H9 (cell line): ENCODE data around the gene LEF1. TPM values are rescaled to one million over a fixed set of nuclear protein-coding genes. Genes with fewer than 3 reads are reported as not detected.

ENCODE experiments used
- DNase-seq: peaks from one replicate; pipeline ENCODE4 v3.0.0-alpha.2; 2017
- H2AFZ ChIP-seq: one replicate; pipeline ENCODE4 v1.6.1; 2013; ENCODE audit warnings: mild to moderate bottlenecking, low read length, control low read depth, moderate library complexity
- H2AK5ac ChIP-seq: 2 replicates; pipeline ENCODE4 v1.6.1; 2013; ENCODE audit warnings: low read length, control low read depth, mixed read lengths; ENCODE audit not compliant: insufficient read length
- H2BK120ac ChIP-seq: one replicate; pipeline ENCODE4 v1.6.1; 2013; ENCODE audit warnings: low read depth, mild to moderate bottlenecking, low read length, control low read depth, inconsistent platforms; ENCODE audit not compliant: poor library complexity, severe bottlenecking
- H2BK12ac ChIP-seq: 2 replicates; pipeline ENCODE4 v1.6.1; 2013; ENCODE audit warnings: low read length, control low read depth, mixed read lengths, low read depth; ENCODE audit not compliant: insufficient read length
- H2BK15ac ChIP-seq: 2 replicates; pipeline ENCODE4 v1.6.1; 2013; ENCODE audit warnings: low read depth, low read length, control low read depth
- H2BK20ac ChIP-seq: one replicate; pipeline ENCODE4 v1.6.1; 2013; ENCODE audit warnings: low read depth, mild to moderate bottlenecking, low read length, control low read depth, inconsistent platforms; ENCODE audit not compliant: poor library complexity, severe bottlenecking
- H2BK5ac ChIP-seq: 2 replicates; pipeline ENCODE4 v1.6.1; 2013; ENCODE audit warnings: low read length, control low read depth, mixed read lengths; ENCODE audit not compliant: insufficient read length
- H3K14ac ChIP-seq: 2 replicates; pipeline ENCODE4 v1.6.1; 2013; ENCODE audit warnings: low read length, control low read depth; ENCODE audit not compliant: insufficient read depth
- H3K18ac ChIP-seq: 2 replicates; pipeline ENCODE4 v1.6.1; 2013; ENCODE audit warnings: low read depth, mild to moderate bottlenecking, mixed read lengths, low read length, control low read depth; ENCODE audit not compliant: insufficient read length
- H3K23ac ChIP-seq: 2 replicates; pipeline ENCODE4 v1.6.1; 2013; ENCODE audit warnings: low read length, control low read depth, mixed read lengths, low read depth; ENCODE audit not compliant: insufficient read length
- H3K23me2 ChIP-seq: 2 replicates; pipeline ENCODE4 v1.6.1; 2013; ENCODE audit warnings: low read depth, mild to moderate bottlenecking, mixed read lengths, low read length, control low read depth; ENCODE audit not compliant: insufficient read length, poor library complexity, severe bottlenecking
- H3K27ac ChIP-seq: 2 replicates; pipeline ENCODE4 v1.5.1; 2013; ENCODE audit warnings: low read length, control low read depth, mixed read lengths, low read depth; ENCODE audit not compliant: insufficient read length
- H3K27me3 ChIP-seq: 2 replicates; pipeline ENCODE4 v1.6.1; 2013; ENCODE audit warnings: low read length, control low read depth, inconsistent platforms; ENCODE audit not compliant: insufficient read depth
- H3K4ac ChIP-seq: 2 replicates; pipeline ENCODE4 v1.6.1; 2013; ENCODE audit warnings: low read depth, mild to moderate bottlenecking, control low read depth, inconsistent platforms, low read length, moderate library complexity
- H3K4me1 ChIP-seq: 2 replicates; pipeline ENCODE4 v1.6.1; 2013; ENCODE audit warnings: low read length, control low read depth, inconsistent platforms; ENCODE audit not compliant: insufficient read depth
- H3K4me2 ChIP-seq: 2 replicates; pipeline ENCODE4 v1.6.1; 2013; ENCODE audit warnings: low read length, control low read depth, mixed read lengths; ENCODE audit not compliant: insufficient read length, insufficient read depth
- H3K56ac ChIP-seq: 2 replicates; pipeline ENCODE4 v1.6.1; 2013; ENCODE audit warnings: low read depth, mild to moderate bottlenecking, mixed read lengths, low read length, control low read depth; ENCODE audit not compliant: insufficient read length
- H3K79me1 ChIP-seq: 2 replicates; pipeline ENCODE4 v1.6.1; 2013; ENCODE audit warnings: low read depth, mild to moderate bottlenecking, moderate library complexity, low read length, control low read depth, inconsistent platforms; ENCODE audit not compliant: insufficient read depth, poor library complexity, severe bottlenecking
- H3K79me2 ChIP-seq: 2 replicates; pipeline ENCODE4 v1.6.1; 2013; ENCODE audit warnings: low read length, control low read depth, inconsistent platforms; ENCODE audit not compliant: insufficient read depth
- H3K9ac ChIP-seq: 2 replicates; pipeline ENCODE4 v1.6.1; 2013; ENCODE audit warnings: low read length, control low read depth, mixed read lengths; ENCODE audit not compliant: insufficient read length; ENCODE audit errors: extremely low read depth
- H3K9me3 ChIP-seq: one replicate; pipeline ENCODE4 v1.6.1; 2013; ENCODE audit warnings: low read depth, low read length, inconsistent platforms; ENCODE audit not compliant: control insufficient read depth
- H3T11ph ChIP-seq: one replicate; pipeline ENCODE4 v1.6.1; 2013; ENCODE audit warnings: mild to moderate bottlenecking, low read length, control low read depth, inconsistent platforms
- H4K20me1 ChIP-seq: one replicate; pipeline ENCODE4 v1.6.1; 2013; ENCODE audit not compliant: control insufficient read depth, insufficient read length, insufficient read depth
- H4K5ac ChIP-seq: 2 replicates; pipeline ENCODE4 v1.6.1; 2013; ENCODE audit warnings: low read depth, mild to moderate bottlenecking, mixed read lengths, low read length, control low read depth; ENCODE audit not compliant: insufficient read length
- H4K8ac ChIP-seq: replicated peaks from 2 replicates; pipeline ENCODE4 v1.6.1; 2013; ENCODE audit warnings: low read length, control low read depth, mixed read lengths, low read depth; ENCODE audit not compliant: insufficient read length
- H4K91ac ChIP-seq: 2 replicates; pipeline ENCODE4 v1.6.1; 2013; ENCODE audit warnings: low read depth, mild to moderate bottlenecking, moderate library complexity, mixed read lengths, low read length, control low read depth; ENCODE audit not compliant: insufficient read length
- H3K27ac Mint-ChIP-seq, 3 experiments: 2 replicates in 2 of 3; 3 replicates in 1 of 3; pipeline ENCODE4 v1.8.0; 2020 to 2021; ENCODE audit warnings: mixed read lengths in 3 of 3, mild to moderate bottlenecking in 1 of 3, moderate library complexity in 1 of 3
- H3K27me3 Mint-ChIP-seq: 2 replicates; pipeline ENCODE4 v1.8.0; 2021; ENCODE audit warnings: low read depth, mild to moderate bottlenecking, moderate library complexity, mixed read lengths
- H3K36me3 Mint-ChIP-seq, 3 experiments: 2 replicates in 2 of 3; 3 replicates in 1 of 3; pipeline ENCODE4 v1.8.0; 2020 to 2021; ENCODE audit warnings: low read depth in 3 of 3, mixed read lengths in 3 of 3; ENCODE audit not compliant: insufficient read depth in 1 of 3
- H3K4me1 Mint-ChIP-seq, 2 experiments: 2 replicates each; pipeline ENCODE4 v1.8.0; 2020; ENCODE audit warnings: mixed read lengths in 2 of 2
- H3K4me3 Mint-ChIP-seq, 2 experiments: 2 replicates in 1 of 2; 3 replicates in 1 of 2; pipeline ENCODE4 v1.8.0; 2020 to 2021; ENCODE audit warnings: mild to moderate bottlenecking in 2 of 2, mixed read lengths in 2 of 2, moderate library complexity in 1 of 2
- H3K9me3 Mint-ChIP-seq, 2 experiments: 2 replicates in 1 of 2; 3 replicates in 1 of 2; pipeline ENCODE4 v1.8.0; 2020; ENCODE audit warnings: mild to moderate bottlenecking in 2 of 2, mixed read lengths in 2 of 2, moderate library complexity in 1 of 2
- CTCF ChIP-seq: fragments of 200-600 bp; sonication (generic); conservative IDR thresholded peaks from 3 replicates; pipeline ENCODE4 v1.8.0; 2021; ENCODE audit warnings: antibody characterized with exemption, mild to moderate bottlenecking
- WGBS: extraction: QIAGEN DNeasy Blood & Tissue Kit; methylation state at CpG from one replicate; pipeline ENCODE4 v1.1.7; 2013; ENCODE audit warnings: missing lambda C conversion rate, low lambda C conversion rate, mixed read lengths; ENCODE audit not compliant: insufficient read length; ENCODE audit errors: extremely low coverage; 5-methylcytosine and 5-hydroxymethylcytosine counted together
- total RNA-seq: library from RNA; stranded (reverse); gene quantifications from 2 replicates; pipeline ENCODE4 v1.2.1, GENCODE V29; 2021

LEF1 gene
- total RNA-seq, 1 experiment from 2014 or later = 2.5 TPM

- H3K4me3 Mint-ChIP-seq = no peak overlapping the region
These were observed 47.9 kb downstream of the LEF1 start for GRCh38 chr4:108120789-108121188.

More at GRCh38 chr4:108120789-108121188, 47.9 kb downstream of the LEF1 start:
- no peaks in the 10 kb centered on the region for H3K79me1 ChIP-seq
- no peaks in the 10 kb centered on the region for H3K79me2 ChIP-seq
- H3K4me1 Mint-ChIP-seq = peaks cover 5 to 17% of the 10 kb centered on the region in 2 experiments
- H4K91ac ChIP-seq = no peak overlapping the region
- no peak overlapping the region for H3K27ac ChIP-seq
- no peak overlapping the region for H2AFZ ChIP-seq
- no peak overlapping the region for H2BK20ac ChIP-seq
- no peak overlapping the region for H3K18ac ChIP-seq
- H4K20me1 ChIP-seq = no peaks in the 10 kb centered on the region
- H4K8ac ChIP-seq = no peak overlapping the region
- no peak overlapping the region for H3K56ac ChIP-seq
- no peak for TF ChIP-seq CTCF
- no peak overlapping the region for H2BK120ac ChIP-seq
- H3K27me3 Mint-ChIP-seq = no peaks in the 10 kb centered on the region; the same call in 1 of the 2 replicates
- H3K4ac ChIP-seq = no peak overlapping the region
- no peak overlapping the region for H3K14ac ChIP-seq
- no peak overlapping the region for H4K5ac ChIP-seq
- no peak overlapping the region for H3T11ph ChIP-seq
- no peak overlapping the region for H2AK5ac ChIP-seq
- no peak overlapping the region for H3K23ac ChIP-seq
- no peaks in the 10 kb centered on the region for H3K36me3 Mint-ChIP-seq
- no peaks in the 10 kb centered on the region for H3K9me3 Mint-ChIP-seq
- WGBS = no CpG with 5 or more reads among the region's 2 CpGs
- DNase-seq = no peak
- H2BK12ac ChIP-seq = no peak overlapping the region
- H3K27me3 ChIP-seq = no peaks in the 10 kb centered on the region
- H2BK15ac ChIP-seq = no peak overlapping the region
- no peak overlapping the region for H3K4me2 ChIP-seq
- H3K27ac Mint-ChIP-seq = no peak overlapping the region
- no peak overlapping the region for H3K9ac ChIP-seq
- no peak overlapping the region for H2BK5ac ChIP-seq
- H3K4me1 ChIP-seq = no peaks in the 10 kb centered on the region
- no peaks in the 10 kb centered on the region for H3K23me2 ChIP-seq
- H3K9me3 ChIP-seq = no peaks in the 10 kb centered on the region
